HepG2 (cell line): Measurements from ENCODE around the gene ARMC2. TPM values are rescaled to one million over a fixed set of nuclear protein-coding genes. Genes with fewer than 3 reads are reported as not detected.
A peak's percentile ranks its signal among the peaks of the same experiment; 100 is the strongest.

Experiments used
- ATAC-seq: fragments of 200-7000 bp; cut with Tn5 transposase; 3 replicates; pipeline ENCODE4 v1.9.1; 2020; ENCODE audit warnings: mild to moderate bottlenecking, moderate library complexity
- BruUV-seq: library from RNA; stranded (reverse); fragments of 400-500 nt; replicated peaks from 2 replicates; lab custom pipeline; 2021; lab: Mats Ljungman, UMichigan
- CTCF ChIA-PET: fragments of 300-600 bp; formaldehyde crosslinking; extraction: SDS; loops from one replicate; lab custom pipeline; 2021; ENCODE audit warnings: low total read pairs, inconsistent platforms, low intra/inter-chr PET ratio; lab: Yijun Ruan, JAX
- POLR2A ChIA-PET: fragments of 350-600 bp; sonication (Branson Sonifier 250); formaldehyde crosslinking; loops from one replicate; lab custom pipeline; 2020; ENCODE audit warnings: antibody characterized with exemption, inconsistent platforms; lab: Yijun Ruan, JAX
- DNase-seq: peaks from one replicate; pipeline ENCODE4 v3.0.0-alpha.2; 2015; ENCODE audit warnings: low spot score
- FAIRE-seq: peaks from 3 replicates; lab custom pipeline; 2011; peaks lifted over from hg19 to GRCh38; lab: Jason Lieb, UNC
- H2AFZ ChIP-seq: one replicate; pipeline ENCODE4 v1.6.1; 2011; ENCODE audit warnings: low read length, inconsistent platforms
- H3K27ac ChIP-seq: fragments of 300-600 bp; 3 replicates; pipeline ENCODE4 v1.8.0; 2011; ENCODE audit warnings: mixed run types, mild to moderate bottlenecking, mixed read lengths, low read length, inconsistent platforms; ENCODE audit not compliant: insufficient read depth; ENCODE audit errors: extremely low read length
- H3K27me3 ChIP-seq, 2 experiments: fragments of 200-600 bp in 1 of 2; 2 replicates in 1 of 2; 3 replicates in 1 of 2; pipeline versions ENCODE4 v1.6.0 to v1.8.0; 2011; ENCODE audit warnings: low read length in 2 of 2, mild to moderate bottlenecking in 2 of 2, moderate library complexity in 2 of 2, inconsistent platforms in 1 of 2; ENCODE audit not compliant: insufficient read depth in 2 of 2, control insufficient read depth in 1 of 2
- H3K36me3 ChIP-seq, 2 experiments: fragments of 200-600 bp in 1 of 2; replicated peaks in 1 of 2; 2 replicates in 1 of 2; 3 replicates in 1 of 2; pipeline versions ENCODE4 v1.5.1 to v1.8.0; 2011; ENCODE audit warnings: low read length in 2 of 2, inconsistent platforms in 1 of 2; ENCODE audit not compliant: insufficient read depth in 2 of 2, control insufficient read depth in 1 of 2
- H3K4me1 ChIP-seq: 2 replicates; pipeline ENCODE4 v1.5.1; 2012; ENCODE audit warnings: low read length, inconsistent platforms; ENCODE audit not compliant: insufficient read depth
- H3K4me2 ChIP-seq: 2 replicates; pipeline ENCODE4 v1.6.0; 2011; ENCODE audit warnings: low read depth, low read length, inconsistent platforms
- H3K4me3 ChIP-seq, 3 experiments: fragments of 200-600 bp in 1 of 3; sonication (generic), shearing (Covaris generic) in 1 of 3; replicated peaks in 1 of 3; 2 replicates each; pipeline ENCODE4 v1.5.1; 2011 to 2016; ENCODE audit warnings: low read length in 3 of 3, inconsistent platforms in 2 of 3, low read depth in 2 of 3, mild to moderate bottlenecking in 2 of 3, control low read depth in 1 of 3, mixed read lengths in 1 of 3; ENCODE audit not compliant: insufficient read depth in 1 of 3
- H3K79me2 ChIP-seq: one replicate; pipeline ENCODE4 v1.6.1; 2011; ENCODE audit warnings: low read length, inconsistent platforms; ENCODE audit not compliant: insufficient read depth
- H3K9ac ChIP-seq: 2 replicates; pipeline ENCODE4 v1.6.0; 2011; ENCODE audit warnings: mild to moderate bottlenecking, low read depth, low read length, inconsistent platforms; ENCODE audit not compliant: insufficient read depth
- H3K9me3 ChIP-seq: 2 replicates; pipeline ENCODE4 v1.5.1; 2012; ENCODE audit warnings: mild to moderate bottlenecking, low read length
- H4K20me1 ChIP-seq: 2 replicates; pipeline ENCODE4 v1.6.0; 2011; ENCODE audit warnings: inconsistent platforms, mild to moderate bottlenecking, low read length, moderate library complexity; ENCODE audit not compliant: insufficient read depth
- FOXP1 ChIP-seq, 2 experiments: fragments of 450-650 bp in 1 of 2; IDR thresholded peaks; 2 replicates each; pipeline ENCODE4 v1.6.1; 2017 to 2018; ENCODE audit warnings: antibody characterized with exemption in 1 of 2
- HMG20A ChIP-seq: IDR thresholded peaks from 2 replicates; pipeline ENCODE4 v1.6.1; 2016; ENCODE audit warnings: borderline replicate concordance
- IKZF1 ChIP-seq: fragments of 450-650 bp; IDR thresholded peaks from 2 replicates; pipeline ENCODE4 v1.7.1; 2016
- KDM5A ChIP-seq: fragments of 200-600 bp; sonication (generic); IDR thresholded peaks from 2 replicates; pipeline ENCODE4 v1.7.0; 2018; ENCODE audit warnings: antibody characterized with exemption, mild to moderate bottlenecking, low read length, borderline replicate concordance
- NR2F6 ChIP-seq, 2 experiments: IDR thresholded peaks; 2 replicates each; pipeline ENCODE4 v1.6.1; 2016; ENCODE audit warnings: antibody characterized with exemption in 1 of 2, mild to moderate bottlenecking in 1 of 2
- SIX4 ChIP-seq: sonication (generic); formaldehyde crosslinking; IDR thresholded peaks from 2 replicates; pipeline ENCODE4 v1.4.0; 2020; ENCODE audit warnings: missing genetic modification reagents
- ZNF142 ChIP-seq: sonication (generic); formaldehyde crosslinking; IDR thresholded peaks from 2 replicates; pipeline ENCODE4 v1.4.0; 2020; ENCODE audit warnings: missing genetic modification reagents
- ZNF253 ChIP-seq: sonication (generic); formaldehyde crosslinking; IDR thresholded peaks from 2 replicates; pipeline ENCODE4 v1.8.0; 2022; ENCODE audit warnings: mild to moderate bottlenecking, missing genetic modification reagents, borderline replicate concordance
- ZNF446 ChIP-seq: sonication (generic); formaldehyde crosslinking; IDR thresholded peaks from 2 replicates; pipeline ENCODE4 v1.5.0; 2020; ENCODE audit warnings: mild to moderate bottlenecking, missing genetic modification reagents
- ZNF468 ChIP-seq: sonication (generic); formaldehyde crosslinking; IDR thresholded peaks from 2 replicates; pipeline ENCODE4 v1.8.0; 2022; ENCODE audit warnings: mild to moderate bottlenecking, moderate library complexity, missing genetic modification reagents
- ZNF841 ChIP-seq: sonication (generic); formaldehyde crosslinking; IDR thresholded peaks from 2 replicates; pipeline ENCODE4 v1.8.1; 2023; ENCODE audit warnings: missing genetic modification reagents, borderline replicate concordance
- WGBS: methylation state at CpG from one replicate; pipeline ENCODE4 v1.1.6; 2017; ENCODE audit warnings: low lambda C conversion rate; 5-methylcytosine and 5-hydroxymethylcytosine counted together
- in situ Hi-C: cut with HindIII; loops from 2 replicates; pipeline ENCODE4 v1.10.0; 2017; ENCODE audit warnings: low pct_unique_long_range_greater_than_20kb; ENCODE audit not compliant: extremely low pct_ligation_motif_present
- intact Hi-C: fragments of 100-400 bp; cut with micrococcal nuclease; formaldehyde crosslinking; loops from one replicate; pipeline ENCODE4 v1.10.0; 2022; ENCODE audit not compliant: unreplicated experiment
- polyA plus RNA-seq, 8 experiments: library from polyadenylated mRNA; depleted of rRNA in 3 of 8; stranded (reverse) in 7 of 8; unstranded in 1 of 8; fragments of >200 nt; fragmentation: Illumina TruSeq in 4 of 8; extraction: Trizol in 4 of 8; gene quantifications; 2 replicates each; pipeline versions ENCODE4 v1.2.1 to v1.2.3, GENCODE V29; 2011 to 2016; ENCODE audit warnings: low read depth in 4 of 8, missing spikeins in 1 of 8, mixed read lengths in 1 of 8; ENCODE audit not compliant: insufficient read depth in 1 of 8
- total RNA-seq, 5 experiments: library from RNA; depleted of rRNA; stranded (reverse); fragments of >200 nt; fragmentation: Illumina TruSeq; extraction: Trizol; gene quantifications; 2 replicates each; pipeline ENCODE4 v1.2.3, GENCODE V29; 2016; ENCODE audit warnings: low read depth in 1 of 5
- TF ChIP-seq, protein P1 (sequence below): sonication (generic); formaldehyde crosslinking; IDR thresholded peaks from 2 replicates; pipeline ENCODE4 v1.4.0; 2020; ENCODE audit warnings: mild to moderate bottlenecking, missing genetic modification reagents, borderline replicate concordance
- TF ChIP-seq, protein P2 (sequence below), 2 experiments: sonication (generic) in 1 of 2; formaldehyde crosslinking in 1 of 2; IDR thresholded peaks; 2 replicates each; pipeline versions ENCODE4 v1.5.1 to v1.6.1; 2011 to 2020; ENCODE audit warnings: borderline replicate concordance in 1 of 2, low read depth in 1 of 2, low read length in 1 of 2, mild to moderate bottlenecking in 1 of 2, missing genetic modification reagents in 1 of 2, moderate library complexity in 1 of 2

The ARMC2 gene
- total and polyA plus RNA-seq, 2 of the 13 experiments (the other 11 are each of a cell fraction or from before 2014, with no cell fraction given) = 1.4 to 3.2 TPM

DNA sequence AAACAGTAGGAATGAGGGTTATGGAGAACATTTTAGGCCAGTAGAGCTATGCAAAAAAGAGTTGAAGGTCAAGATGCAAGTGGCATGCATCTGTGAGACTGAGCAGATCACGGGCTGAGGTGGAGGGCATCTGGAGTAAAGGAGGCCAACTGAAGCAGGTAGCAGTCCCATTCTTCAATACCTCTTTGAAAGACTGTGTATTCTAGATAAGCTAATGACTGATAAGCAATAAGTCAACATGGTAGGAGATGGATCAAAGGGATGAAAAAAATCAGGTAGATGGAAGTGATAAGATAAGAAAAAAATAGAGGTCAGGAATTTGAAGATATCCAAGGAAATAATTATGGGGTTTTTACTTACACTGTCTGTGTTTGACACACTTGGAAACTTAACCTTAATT is 55.6 kb downstream of the ARMC2 start (continued):
- TF ChIP-seq ZNF142 (no peak), NR2F6 (IDR thresholded peaks at IDR 0.05) (peak; percentile 66), NR2F6 (CRISPR knock-in tag; IDR thresholded peaks at IDR 0.05) (0 out of 2 replicates have a peak, but pooled peaks have one; percentile 35), HMG20A (CRISPR knock-in tag) (peak; percentile 92), SIX4 (CRISPR knock-in tag) (no peak), ZNF468 (CRISPR knock-in tag) (no peak)

DNA sequence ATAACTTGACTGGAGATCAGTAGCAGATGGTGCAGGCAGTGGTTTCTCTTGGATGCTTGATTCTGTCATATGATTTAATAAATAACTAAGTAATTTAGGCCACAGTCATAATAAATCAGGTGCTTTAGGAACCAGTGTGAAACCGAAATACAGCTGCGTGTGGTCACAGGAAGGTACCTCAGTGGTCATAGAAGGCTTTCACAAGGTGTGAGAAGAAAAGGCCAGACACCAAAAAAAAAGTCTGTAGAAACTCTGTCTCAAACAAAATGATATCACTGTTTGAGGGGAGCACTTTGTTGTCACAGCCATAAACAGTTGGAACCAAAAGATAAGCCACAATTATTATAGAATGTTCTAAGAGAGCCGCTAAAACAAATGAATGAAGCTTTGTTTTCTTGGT is 56.5 kb downstream of the ARMC2 start:
- intact Hi-C loops (loop anchor here (5.0 kb wide), 1 partner anchor 168 kb away; no protein-coding TSS in a partner anchor), in situ Hi-C loops (no loop called here)
- CTCF ChIA-PET = no interaction called here
- H3K79me2 ChIP-seq = no peaks in the 10 kb centered on the region
- DNase-seq = peak; percentile 26
- H3K27ac ChIP-seq = no peak overlapping the region
- no TSS peak for BruUV-seq
- POLR2A ChIA-PET = no interaction called here
- WGBS = 5% methylated on average over 3 of the region's 3 CpGs
- peaks cover 1 to 12% of the 10 kb centered on the region in 2 experiments; a peak in 2 of 5 replicates for H3K27me3 ChIP-seq
- no peaks in the 10 kb centered on the region for H3K36me3 ChIP-seq
- no peak overlapping the region for H2AFZ ChIP-seq
- no peaks in the 10 kb centered on the region for H3K9me3 ChIP-seq
- no peak overlapping the region for H3K9ac ChIP-seq
- no peaks in the 10 kb centered on the region for H4K20me1 ChIP-seq
- no peak overlapping the region for H3K4me3 ChIP-seq
- TF ChIP-seq, protein P1, sequence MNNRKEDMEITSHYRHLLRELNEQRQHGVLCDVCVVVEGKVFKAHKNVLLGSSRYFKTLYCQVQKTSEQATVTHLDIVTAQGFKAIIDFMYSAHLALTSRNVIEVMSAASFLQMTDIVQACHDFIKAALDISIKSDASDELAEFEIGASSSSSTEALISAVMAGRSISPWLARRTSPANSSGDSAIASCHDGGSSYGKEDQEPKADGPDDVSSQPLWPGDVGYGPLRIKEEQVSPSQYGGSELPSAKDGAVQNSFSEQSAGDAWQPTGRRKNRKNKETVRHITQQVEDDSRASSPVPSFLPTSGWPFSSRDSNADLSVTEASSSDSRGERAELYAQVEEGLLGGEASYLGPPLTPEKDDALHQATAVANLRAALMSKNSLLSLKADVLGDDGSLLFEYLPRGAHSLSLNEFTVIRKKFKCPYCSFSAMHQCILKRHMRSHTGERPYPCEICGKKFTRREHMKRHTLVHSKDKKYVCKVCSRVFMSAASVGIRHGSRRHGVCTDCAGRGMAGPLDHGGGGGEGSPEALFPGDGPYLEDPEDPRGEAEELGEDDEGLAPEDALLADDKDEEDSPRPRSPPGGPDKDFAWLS (CRISPR knock-in tag) = no peak
- TF ChIP-seq, protein P2, sequence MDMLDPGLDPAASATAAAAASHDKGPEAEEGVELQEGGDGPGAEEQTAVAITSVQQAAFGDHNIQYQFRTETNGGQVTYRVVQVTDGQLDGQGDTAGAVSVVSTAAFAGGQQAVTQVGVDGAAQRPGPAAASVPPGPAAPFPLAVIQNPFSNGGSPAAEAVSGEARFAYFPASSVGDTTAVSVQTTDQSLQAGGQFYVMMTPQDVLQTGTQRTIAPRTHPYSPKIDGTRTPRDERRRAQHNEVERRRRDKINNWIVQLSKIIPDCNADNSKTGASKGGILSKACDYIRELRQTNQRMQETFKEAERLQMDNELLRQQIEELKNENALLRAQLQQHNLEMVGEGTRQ (IDR thresholded peaks at IDR 0.05; ENCODE audit: low read depth, low read length) = no peak
- TF ChIP-seq, protein P2 (CRISPR knock-in tag; IDR thresholded peaks at IDR 0.05; ENCODE audit: borderline replicate concordance) = no peak
- TF ChIP-seq IKZF1 (no peak), ZNF446 (CRISPR knock-in tag) (no peak), KDM5A (no peak), ZNF841 (no peak), FOXP1 (IDR thresholded peaks at IDR 0.05) (no peak), FOXP1 (CRISPR knock-in tag; IDR thresholded peaks at IDR 0.05) (no peak), ZNF253 (CRISPR knock-in tag) (no peak)
- no peak overlapping the region for H3K4me2 ChIP-seq
- H3K4me1 ChIP-seq = peaks cover 15% of the 10 kb centered on the region
- FAIRE-seq = no peak
- no peak for ATAC-seq
